NCI-H460 (cell line): ENCODE data around the gene MS4A10. TPM values are rescaled to one million over a fixed set of nuclear protein-coding genes. Genes with fewer than 3 reads are reported as not detected.
"Not testable (repeated sequence)": the region's sequence is repeated elsewhere in the genome, so short reads cannot be mapped to it uniquely, and the experiment has no call there.

Source experiments
- DNase-seq: peaks from one replicate; pipeline ENCODE4 v3.0.0-alpha.2; 2016; ENCODE audit warnings: low read depth; ENCODE audit errors: extremely low read depth
- polyA plus RNA-seq: library from polyadenylated mRNA; depleted of rRNA; stranded (reverse); fragments of >200 nt; gene quantifications from 2 replicates; pipeline ENCODE4 v1.2.3, GENCODE V29; 2014; cell fraction: nucleus; rRNA removed
- total RNA-seq: library from RNA; depleted of rRNA; stranded (reverse); fragments of >200 nt; shearing (Covaris generic); gene quantifications from 2 replicates; pipeline ENCODE4 v1.2.3, GENCODE V29; 2014; rRNA removed

Gene MS4A10
- not detected in 2 replicates for total RNA-seq
- not detected in 2 replicates for polyA plus RNA-seq

DNA sequence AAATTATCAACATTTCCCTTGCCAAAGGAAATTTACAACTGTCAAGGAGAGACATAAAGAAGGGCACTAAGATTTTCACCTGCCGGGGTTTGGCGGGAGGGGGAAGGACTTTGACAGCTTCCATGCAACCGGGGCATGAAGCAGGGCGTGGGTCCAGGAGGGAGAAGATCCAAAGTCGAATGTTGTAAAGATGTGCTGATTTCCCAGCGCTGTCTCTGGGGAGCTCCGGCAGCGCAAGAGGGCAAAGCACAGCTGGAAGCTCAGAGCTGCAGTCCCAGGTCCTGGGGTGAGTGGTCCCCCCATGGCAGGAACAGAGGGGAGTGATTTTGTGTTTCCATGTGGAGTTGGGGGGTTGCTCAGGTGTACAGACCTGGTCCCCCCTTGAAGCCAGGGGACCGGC lies at the start of gene MS4A10:
Gene MS4A10, plus strand, starts transcription at position 198 of the 400 bp plus-strand sequence. CDS start 5,003 bp downstream, outside the sequence.
- no peak for DNase-seq

DNA sequence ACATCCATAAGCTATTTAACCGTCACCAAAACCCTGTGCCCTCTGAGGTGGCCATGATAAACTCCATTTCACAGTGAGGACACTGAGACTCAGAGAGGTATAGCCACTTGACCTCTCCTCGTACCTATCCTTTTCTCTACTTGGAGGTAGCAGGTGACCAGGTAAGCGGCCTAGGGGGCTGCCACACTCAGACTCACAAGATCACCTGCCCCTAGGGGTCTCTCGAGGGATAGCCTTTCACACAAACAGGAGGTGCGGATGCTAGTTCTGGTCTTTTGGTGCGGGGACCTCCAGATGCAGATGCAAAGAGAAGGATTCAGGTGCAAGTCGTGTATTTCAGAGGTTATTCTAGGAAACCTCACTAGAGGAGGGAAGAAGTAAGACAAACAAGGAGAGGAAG lies 46.0 kb upstream of the MS4A10 start:
- DNase-seq: no peak

DNA sequence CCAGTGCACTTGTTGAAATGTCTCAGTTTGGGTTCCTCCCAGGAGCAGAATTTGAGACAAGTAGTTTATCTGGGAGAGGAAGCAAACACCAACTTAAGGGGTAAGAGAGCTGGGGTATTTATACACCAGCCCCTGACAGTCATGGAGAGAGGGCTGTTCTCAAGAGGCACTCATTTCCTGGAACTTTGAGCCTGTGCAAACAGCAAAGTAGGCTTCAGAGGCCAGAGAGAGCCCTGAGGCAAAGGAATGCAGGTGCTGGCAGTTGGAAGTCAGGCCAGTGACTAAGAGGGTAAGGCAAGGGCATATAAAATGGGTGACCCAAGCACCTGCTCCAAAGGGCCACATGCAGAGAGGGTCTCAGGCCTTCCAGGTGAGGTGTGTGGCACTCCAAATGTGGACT lies 44.6 kb upstream of the MS4A10 start:
- no peak for DNase-seq

DNA sequence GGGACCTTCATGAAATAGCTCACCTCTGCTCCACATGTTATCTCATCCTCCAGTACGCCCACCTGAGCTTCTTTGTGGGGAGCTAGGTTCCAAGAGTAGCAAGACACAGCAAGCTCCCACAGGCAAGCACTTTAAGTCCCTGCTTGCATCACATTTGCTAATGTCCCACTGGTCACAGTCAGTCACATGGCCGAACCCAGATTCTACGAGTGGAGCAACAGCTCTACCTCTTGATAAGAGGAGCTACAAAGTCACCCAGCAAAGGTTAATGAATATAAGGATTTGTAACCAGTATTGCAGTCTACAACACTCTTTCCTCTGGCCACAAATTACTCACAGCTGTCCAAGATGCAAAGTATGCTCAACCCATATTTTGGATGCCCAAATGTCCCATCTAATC lies 43.7 kb upstream of the MS4A10 start:
- DNase-seq: no peak

GRCh38 chr11:60743058-60743457 lies 42.1 kb upstream of the MS4A10 start:
- no peak for DNase-seq

- DNase-seq: no peak
Measured at GRCh38 chr11:60744114-60744513, 41.0 kb upstream of the MS4A10 start.

- no peak for DNase-seq
Measured at GRCh38 chr11:60747359-60747873, 37.7 kb upstream of the MS4A10 start.

DNA sequence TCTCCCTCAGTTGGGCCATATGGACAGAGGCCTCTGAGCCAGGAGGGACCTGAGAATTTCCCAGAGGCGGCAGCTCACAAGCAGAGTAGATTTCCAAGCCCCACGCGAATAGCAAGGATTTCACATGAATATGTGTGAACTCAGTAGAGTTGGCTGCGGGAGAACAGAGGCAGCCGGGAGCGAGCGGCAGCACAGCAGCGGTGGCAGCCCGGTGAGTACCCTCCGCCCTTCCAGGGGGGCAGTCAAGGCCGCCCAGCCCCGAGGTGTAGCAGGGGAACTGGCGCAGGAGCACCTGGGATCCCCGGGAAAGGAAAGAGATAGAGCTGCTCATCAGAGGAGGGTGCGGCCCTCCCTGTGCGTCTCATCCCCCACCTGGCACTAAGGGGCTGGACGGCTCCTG lies 36.9 kb upstream of the MS4A10 start:
- DNase-seq: no peak

GRCh38 chr11:60748821-60749220 lies 36.3 kb upstream of the MS4A10 start:
- no peak for DNase-seq

GRCh38 chr11:60750911-60751310 lies 34.2 kb upstream of the MS4A10 start:
- DNase-seq: no peak

GRCh38 chr11:60753309-60753708 lies 31.8 kb upstream of the MS4A10 start:
- DNase-seq: no peak

DNA sequence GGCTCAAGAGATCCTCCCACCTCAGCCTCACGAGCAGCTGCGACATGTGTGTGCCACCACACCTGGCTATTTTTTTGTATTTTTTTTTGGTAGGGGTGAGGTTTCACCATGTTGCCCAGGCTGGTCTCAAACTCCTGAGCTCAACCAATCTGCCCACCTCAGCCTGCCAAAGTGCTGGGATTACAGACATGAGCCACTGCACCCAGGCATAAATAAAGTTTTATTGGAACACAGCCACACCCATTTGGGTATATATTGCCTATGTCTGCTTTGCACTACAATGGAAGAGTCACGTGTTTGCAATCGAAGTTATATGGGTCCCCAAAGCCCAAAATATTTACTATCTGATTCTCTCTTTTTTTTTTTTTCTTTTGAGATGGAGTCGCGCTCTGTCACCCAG lies 30.2 kb upstream of the MS4A10 start:
- DNase-seq: no peak

DNA sequence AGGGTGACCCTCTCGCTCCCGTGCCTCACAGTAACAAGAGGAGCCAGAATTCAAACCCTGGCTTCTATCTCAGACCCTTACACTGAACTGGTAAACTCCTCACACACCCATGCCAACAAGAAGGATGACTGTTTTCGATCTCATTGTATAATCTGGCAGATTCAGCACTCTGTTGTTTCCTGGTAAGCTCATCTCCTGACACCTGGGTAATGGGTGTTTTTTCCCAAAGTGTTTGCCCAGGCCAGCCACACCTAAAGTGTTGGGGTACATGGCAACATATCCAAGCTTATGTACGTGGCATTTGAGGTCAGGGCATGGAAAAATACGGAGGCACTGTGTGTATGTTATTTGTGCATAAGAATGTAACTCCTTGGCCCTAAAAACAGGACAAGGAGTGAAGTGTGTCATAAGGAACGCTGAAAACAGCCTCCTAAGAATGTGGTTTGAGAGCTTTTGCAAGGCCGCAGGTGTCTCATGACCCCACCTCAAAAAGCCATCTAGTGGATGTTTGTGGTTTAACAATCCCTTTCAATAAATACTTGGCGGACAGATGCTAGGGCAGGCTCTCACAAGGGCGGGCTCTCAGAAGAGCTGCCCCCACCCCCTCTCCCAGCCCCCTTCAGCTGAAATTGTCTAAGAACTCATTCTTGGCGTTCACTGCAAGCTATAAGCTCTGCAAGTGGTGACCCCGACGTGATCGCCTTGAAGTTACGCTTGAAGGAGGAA lies 28.7 kb upstream of the MS4A10 start, which contains the start of gene MS4A15:
Gene MS4A15, plus strand, starts transcription at position 561 of the 726 bp plus-strand sequence. CDS start 6,867 bp downstream, outside the sequence.
- DNase-seq: peak; percentile 8

GRCh38 chr11:60757231-60757800 lies 27.8 kb upstream of the MS4A10 start:
- DNase-seq: no peak

GRCh38 chr11:60758671-60759070 lies 26.5 kb upstream of the MS4A10 start:
- DNase-seq: not testable (repeated sequence)

DNA sequence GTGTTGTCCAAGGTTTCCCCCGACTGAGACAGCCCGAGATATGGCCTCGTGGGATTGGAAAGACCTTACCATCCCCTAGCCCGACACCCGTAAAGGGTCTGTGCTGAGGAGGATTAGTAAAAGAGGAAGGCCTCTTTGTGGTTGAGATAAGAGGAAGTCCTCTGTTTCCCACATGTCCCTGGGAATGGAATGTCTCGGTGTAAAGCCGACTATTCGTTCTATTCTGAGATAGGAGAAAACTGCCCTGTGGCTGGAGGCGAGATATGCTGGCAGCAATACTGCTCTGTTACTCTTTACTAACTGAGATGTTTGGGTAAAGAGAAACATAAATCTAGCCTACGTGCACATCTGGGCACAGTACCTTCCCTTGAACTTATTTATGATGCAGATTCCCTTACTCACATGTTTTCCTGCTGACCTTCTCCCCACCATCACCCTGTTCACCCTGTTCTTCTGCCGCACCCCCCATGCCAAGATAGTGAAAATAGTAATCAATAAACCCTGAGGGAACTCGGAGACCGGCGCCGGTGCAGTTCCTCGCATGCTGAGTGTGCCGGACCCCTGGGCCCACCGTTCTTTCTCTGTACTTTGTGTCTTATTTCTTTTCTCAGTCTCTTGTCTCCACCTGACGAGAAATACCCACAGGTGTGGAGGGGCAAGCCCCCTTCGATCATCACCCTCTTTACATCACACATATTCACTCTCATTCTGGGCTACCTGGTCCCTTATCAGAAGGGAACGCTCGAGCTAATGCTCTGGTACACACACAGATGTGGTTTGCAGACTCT lies 25.5 kb upstream of the MS4A10 start:
- DNase-seq: not testable (repeated sequence)

DNA sequence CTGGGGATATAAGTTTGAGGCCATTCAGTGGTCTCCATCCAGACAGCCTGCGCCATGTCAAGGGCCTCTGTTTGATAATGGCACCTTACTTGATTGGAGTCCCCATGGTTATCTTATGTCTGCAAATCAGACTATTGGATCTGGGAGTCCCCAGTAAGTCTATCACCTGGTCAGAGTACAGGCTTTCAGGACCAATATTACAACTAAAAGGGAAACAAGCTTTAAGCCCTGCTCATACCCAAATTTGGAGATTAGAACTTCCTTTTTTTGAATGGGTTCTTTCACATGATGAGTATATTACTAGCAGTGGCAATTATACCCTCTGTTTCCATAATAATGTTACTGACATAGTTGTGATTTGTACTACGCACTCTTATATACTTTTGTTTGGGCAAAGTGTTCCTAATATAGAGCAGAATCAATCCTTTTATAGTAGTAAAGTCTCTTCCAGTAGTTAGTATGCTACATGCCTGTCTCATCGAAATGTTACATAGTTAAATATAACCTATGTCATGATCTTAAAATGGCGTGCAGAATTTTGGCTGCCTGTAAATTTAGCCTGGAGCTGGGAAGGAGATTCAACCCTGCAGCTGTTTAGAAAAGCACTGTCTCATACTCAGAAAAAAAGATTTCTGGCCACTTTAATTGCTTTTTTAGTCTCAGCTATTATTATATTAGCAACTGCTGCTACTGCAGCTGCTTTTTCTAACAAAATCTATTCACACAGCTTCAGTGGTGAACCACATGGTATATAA lies 23.5 kb upstream of the MS4A10 start:
- no peak for DNase-seq

- DNase-seq: peak; percentile 13
Measured at GRCh38 chr11:60762851-60763691, 22.1 kb upstream of the MS4A10 start.

DNA sequence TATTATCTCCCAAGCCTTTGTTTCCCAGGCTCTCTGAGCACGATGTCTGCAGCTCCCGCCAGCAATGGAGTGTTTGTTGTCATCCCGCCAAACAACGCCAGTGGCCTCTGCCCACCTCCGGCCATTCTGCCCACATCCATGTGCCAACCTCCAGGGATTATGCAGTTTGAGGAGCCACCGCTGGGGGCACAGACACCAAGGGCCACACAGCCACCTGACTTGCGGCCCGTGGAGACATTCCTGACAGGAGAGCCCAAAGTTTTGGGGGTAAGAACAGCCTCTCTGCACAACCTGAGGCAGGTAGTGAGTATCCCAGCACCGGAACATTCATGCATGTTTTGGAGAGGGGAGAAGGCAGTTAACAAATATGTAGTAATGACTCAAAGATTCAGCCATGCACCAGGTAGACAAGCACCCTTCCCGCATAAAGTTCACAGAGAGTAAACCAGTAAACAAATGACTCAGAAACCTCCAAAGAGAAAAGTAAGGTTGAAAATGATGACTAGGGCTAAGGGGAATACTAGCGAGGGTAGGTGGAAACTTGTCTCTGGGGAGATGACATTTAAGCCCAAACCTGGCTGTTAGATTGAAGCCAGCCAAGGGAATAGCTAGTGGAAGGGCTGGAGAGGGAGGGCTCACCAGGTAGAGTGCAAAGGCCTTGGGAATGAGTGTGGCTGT lies 21.3 kb upstream of the MS4A10 start:
- DNase-seq: peak; percentile 7
